Adipocyte (in vitro differentiated cells): Measurements from ENCODE around the gene S100A7A.

Source experiments
- DNase-seq: peaks from one replicate; pipeline ENCODE4 v3.0.0-alpha.2; 2015; ENCODE audit warnings: low read depth
- H3K27me3 ChIP-seq: replicated peaks from 2 replicates; pipeline ENCODE4 v1.7.0; 2013; ENCODE audit warnings: mild to moderate bottlenecking, low read length, moderate library complexity; ENCODE audit not compliant: control insufficient read depth, insufficient read depth
- H3K36me3 ChIP-seq: 2 replicates; pipeline ENCODE4 v1.7.0; 2013; ENCODE audit warnings: low read length, mild to moderate bottlenecking, moderate library complexity; ENCODE audit not compliant: control insufficient read depth, insufficient read depth, severe bottlenecking
- H3K4me1 ChIP-seq: 2 replicates; pipeline ENCODE4 v1.7.0; 2013; ENCODE audit warnings: mild to moderate bottlenecking, low read length, moderate library complexity; ENCODE audit not compliant: control insufficient read depth, insufficient read depth
- H3K4me3 ChIP-seq: 2 replicates; pipeline ENCODE4 v1.7.0; 2013; ENCODE audit warnings: mild to moderate bottlenecking, low read length, moderate library complexity
- H3K9ac ChIP-seq: 2 replicates; pipeline ENCODE4 v1.7.0; 2013; ENCODE audit warnings: mild to moderate bottlenecking, low read length, moderate library complexity
- H3K9me3 ChIP-seq: 2 replicates; pipeline ENCODE4 v1.7.0; 2013; ENCODE audit warnings: mild to moderate bottlenecking, low read length, moderate library complexity; ENCODE audit not compliant: control insufficient read depth

The S100A7A gene

DNA sequence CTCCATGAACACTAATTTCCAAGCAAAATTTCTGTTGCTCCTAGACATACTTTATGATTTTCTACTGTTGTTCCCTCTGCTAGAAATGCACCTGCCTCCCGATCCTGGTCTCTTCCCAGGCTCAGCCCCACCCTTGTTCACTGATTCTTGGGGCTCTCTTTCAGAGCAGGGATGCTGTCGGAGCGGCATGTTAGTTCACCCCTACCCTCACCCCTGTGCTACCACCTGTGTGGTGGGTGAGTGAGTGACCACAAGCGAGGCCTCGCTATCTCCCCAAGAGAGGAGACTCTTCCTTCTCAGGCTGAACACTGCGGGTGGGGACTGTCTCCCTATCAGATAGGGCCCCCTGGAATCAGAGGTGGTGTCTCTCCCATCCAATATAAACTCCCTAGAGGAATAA lies 20.5 kb upstream of the S100A7A start:
- peaks cover 1% of the 10 kb centered on the region for H3K4me1 ChIP-seq
- no peak overlapping the region for H3K9ac ChIP-seq
- H3K36me3 ChIP-seq, result no peaks in the 10 kb centered on the region
- no peak overlapping the region for H3K4me3 ChIP-seq
- no peak for DNase-seq
- peaks cover 71% of the 10 kb centered on the region for H3K27me3 ChIP-seq
- no peaks in the 10 kb centered on the region for H3K9me3 ChIP-seq

DNA sequence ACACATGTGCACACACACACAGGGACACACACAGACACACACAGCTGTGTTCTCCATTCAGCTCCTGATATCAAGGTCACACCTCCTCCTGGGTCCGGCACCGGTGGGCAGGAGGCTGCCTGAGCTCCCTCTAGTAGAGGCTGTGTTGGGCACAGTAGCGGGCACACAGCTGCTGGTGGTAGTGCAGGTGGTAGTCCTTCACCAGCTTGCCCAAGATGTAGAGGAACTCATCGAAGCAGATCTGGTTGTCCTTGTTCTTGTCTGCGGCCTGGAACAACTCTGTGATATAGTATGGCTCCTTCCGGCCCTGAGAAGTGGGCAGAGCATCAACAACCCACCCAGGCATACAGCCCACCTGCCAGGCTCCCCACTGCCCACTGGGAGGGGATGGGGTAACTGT lies 19.9 kb upstream of the S100A7A start:
- peaks cover 67% of the 10 kb centered on the region for H3K27me3 ChIP-seq
- no peaks in the 10 kb centered on the region for H3K4me1 ChIP-seq
- no peak for DNase-seq
- H3K9ac ChIP-seq, result no peak overlapping the region
- H3K4me3 ChIP-seq, result no peak overlapping the region
- no peaks in the 10 kb centered on the region for H3K36me3 ChIP-seq
- no peaks in the 10 kb centered on the region for H3K9me3 ChIP-seq

DNA sequence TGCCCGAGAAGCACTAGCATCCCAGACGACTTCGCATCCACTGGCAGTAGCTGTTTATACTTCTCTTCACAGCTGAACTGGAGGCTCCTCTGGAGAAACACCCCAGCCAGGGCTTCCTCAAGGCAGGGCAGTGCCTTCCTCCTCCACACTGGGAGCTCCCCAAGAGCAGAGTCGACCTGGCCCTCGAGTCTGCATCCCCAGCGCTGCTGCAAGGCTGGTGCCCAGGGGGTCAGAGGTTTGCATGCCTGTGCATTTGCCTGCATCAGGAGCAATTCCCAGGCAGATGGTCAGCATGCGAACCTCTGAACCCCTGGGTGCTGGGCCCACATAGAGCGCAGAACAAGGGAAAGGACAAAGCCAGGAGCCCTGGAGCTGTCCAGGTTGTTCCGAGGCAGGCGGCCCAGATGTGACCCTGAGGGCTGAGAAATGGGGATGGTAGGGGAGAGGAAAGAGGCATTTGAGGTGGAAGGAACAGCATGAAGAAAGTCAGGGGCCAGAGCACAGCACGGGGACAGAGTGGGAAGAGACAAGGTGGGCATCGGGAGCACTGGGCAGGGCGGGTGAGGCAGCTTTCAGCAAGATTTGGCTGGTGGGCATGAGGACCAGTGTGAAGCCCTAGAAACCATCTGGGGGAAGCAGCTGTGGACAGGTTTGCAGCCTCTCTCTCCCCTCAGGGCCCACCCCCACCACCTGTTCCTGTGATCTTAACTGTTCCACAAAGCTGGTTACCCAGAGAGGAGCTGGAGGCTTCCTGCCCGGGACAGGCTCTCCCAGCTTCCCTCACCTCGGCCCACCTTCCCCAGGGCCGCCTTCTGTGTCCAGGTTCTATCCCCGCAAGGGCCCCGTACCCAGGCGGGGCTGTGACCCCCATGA lies 19.0 kb upstream of the S100A7A start:
- peaks cover 60% of the 10 kb centered on the region for H3K27me3 ChIP-seq
- H3K4me3 ChIP-seq, result no peak overlapping the region
- H3K9me3 ChIP-seq, result no peaks in the 10 kb centered on the region
- no peaks in the 10 kb centered on the region for H3K36me3 ChIP-seq
- H3K9ac ChIP-seq, result no peak overlapping the region
- DNase-seq, result no peak
- no peaks in the 10 kb centered on the region for H3K4me1 ChIP-seq

DNA sequence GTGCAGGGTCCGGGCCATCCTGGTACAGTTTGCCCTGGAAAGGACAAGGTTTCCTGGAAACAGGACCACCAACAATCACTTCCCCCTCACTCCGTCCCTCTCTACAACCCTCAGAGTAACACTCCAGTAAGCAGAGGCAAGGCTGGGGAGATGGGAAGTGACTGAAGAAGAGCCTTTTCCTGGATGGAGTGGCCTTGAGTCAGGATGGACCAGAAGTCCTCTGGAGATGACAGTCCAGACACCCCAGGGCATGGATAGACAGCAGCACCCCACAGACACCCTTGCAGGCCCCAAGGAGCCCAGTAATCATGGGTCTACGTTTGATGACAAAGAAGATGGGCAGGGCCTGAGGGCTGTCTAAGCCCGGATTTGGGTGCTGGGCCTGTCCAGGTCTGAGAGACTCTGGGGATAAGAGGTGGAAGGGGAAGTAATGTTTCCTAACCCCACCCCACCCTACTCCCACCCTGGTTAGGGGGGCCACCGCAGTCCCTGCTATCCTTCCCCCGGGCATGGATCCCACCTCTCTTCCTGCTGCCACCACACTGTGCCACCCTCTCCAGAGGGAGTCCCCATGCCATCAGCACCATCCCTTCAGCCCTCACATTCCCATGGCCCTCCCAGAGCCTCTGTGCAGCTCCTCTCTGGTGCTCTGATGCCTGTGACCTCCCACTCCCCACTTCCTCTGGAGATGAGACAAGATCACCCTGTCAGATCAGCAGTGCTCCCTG lies 18.2 kb upstream of the S100A7A start:
- Histone ChIP-seq H3K4me1 (no peaks in the 10 kb centered on the region), H3K4me3 (no peak overlapping the region), H3K27me3 (peaks cover 56% of the 10 kb centered on the region), H3K9ac (no peak overlapping the region), H3K9me3 (no peaks in the 10 kb centered on the region), H3K36me3 (no peaks in the 10 kb centered on the region)
- no peak for DNase-seq

DNA sequence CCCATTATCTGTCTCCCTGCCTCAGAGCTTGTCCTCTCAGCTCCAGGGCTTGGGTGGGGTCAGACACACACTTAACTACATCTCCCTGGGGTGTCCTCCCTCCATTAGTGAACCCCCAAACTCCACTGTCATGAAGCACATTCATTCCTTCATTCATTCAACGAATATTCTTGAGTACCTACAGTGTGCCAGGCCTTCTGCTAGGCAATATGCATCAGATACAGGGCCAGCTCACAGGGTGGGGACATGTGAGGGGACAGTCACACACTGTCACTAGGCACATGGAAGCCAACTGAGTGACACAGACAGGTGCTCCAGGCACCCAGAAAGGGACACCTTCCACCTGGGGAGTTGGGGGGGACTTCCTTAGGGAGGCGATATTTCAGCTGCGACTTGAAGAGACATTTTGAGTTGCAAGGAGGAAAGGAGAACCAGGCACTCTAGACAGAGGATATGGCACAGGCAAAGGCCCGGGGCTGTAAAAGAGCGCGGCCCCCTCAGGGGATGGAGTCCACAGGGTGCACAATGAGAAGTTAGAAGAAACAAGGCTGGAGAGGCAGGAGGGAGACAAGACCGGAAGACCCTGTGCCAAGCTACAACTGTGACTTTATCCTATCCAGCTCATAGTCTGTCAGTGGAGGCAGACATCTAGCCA lies 16.8 kb upstream of the S100A7A start:
- no peak for DNase-seq
- no peaks in the 10 kb centered on the region for H3K4me1 ChIP-seq
- no peaks in the 10 kb centered on the region for H3K9me3 ChIP-seq
- H3K27me3 ChIP-seq, result peaks cover 47% of the 10 kb centered on the region
- no peak overlapping the region for H3K4me3 ChIP-seq
- no peaks in the 10 kb centered on the region for H3K36me3 ChIP-seq
- no peak overlapping the region for H3K9ac ChIP-seq

DNA sequence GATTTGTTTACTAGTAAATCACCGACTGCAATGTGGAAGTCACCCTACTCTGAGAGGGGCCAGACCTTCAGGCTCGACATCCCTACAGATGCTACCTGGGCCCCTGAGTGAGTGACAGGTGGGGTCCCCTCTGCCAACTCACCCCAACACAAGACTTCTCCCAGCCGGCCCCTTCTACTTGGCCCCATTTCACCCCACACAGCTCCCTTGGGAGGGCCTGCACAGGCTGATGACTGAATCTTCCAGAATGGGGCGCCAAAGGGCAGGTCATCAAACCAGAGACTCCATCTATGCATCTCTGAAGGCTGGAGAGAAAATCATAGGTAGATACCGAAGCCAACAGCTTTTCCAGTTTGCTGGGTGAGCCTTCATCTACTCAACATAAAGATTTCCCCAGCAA lies 16.1 kb upstream of the S100A7A start:
- DNase-seq, result no peak
- Histone ChIP-seq H3K9me3 (no peaks in the 10 kb centered on the region), H3K36me3 (no peaks in the 10 kb centered on the region), H3K27me3 (peaks cover 40% of the 10 kb centered on the region), H3K4me3 (no peak overlapping the region), H3K4me1 (no peaks in the 10 kb centered on the region), H3K9ac (no peak overlapping the region)

DNA sequence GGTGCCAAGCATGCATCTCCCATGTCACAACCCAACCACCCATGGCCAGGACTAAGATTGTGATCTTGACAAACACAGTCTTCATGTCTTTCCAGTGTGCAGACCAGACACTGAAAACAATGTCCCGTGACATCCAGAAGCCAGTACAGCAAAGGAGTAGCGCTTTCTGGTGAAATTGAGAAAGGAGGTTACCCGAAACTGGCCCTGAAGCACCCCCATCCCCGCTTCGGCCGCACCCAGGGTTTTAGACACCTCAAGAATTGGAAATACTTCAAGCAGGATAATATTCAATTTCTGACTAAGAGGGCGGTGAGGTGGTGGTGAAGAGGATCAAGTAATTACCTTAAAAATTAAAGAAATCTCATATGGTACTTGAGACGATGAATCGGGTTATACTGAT lies 14.9 kb upstream of the S100A7A start:
- peaks cover 32% of the 10 kb centered on the region for H3K27me3 ChIP-seq
- no peak overlapping the region for H3K4me3 ChIP-seq
- no peaks in the 10 kb centered on the region for H3K36me3 ChIP-seq
- no peak for DNase-seq
- H3K9me3 ChIP-seq, result no peaks in the 10 kb centered on the region
- H3K4me1 ChIP-seq, result no peaks in the 10 kb centered on the region
- H3K9ac ChIP-seq, result no peak overlapping the region

DNA sequence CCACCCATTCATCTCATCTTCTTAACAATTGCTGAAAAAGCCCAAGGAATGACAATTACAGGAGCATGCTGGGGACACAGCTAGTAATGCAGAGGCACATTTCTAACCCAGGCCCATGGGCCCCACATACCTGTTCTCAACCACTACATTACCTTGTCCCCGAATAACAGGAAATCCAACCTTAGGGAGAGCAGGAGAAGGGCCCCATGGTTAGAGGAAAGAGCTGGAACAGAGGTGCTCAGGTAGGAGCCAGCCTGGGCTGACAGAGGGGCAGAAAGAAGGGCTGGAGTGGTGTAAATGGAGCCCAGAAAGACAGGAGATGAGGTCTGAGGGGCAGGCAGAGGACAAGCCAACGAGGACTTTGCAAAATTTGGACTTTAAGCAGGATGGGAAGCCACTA lies 14.1 kb upstream of the S100A7A start:
- H3K4me3 ChIP-seq, result no peak overlapping the region
- no peak for DNase-seq
- H3K9ac ChIP-seq, result no peak overlapping the region
- no peaks in the 10 kb centered on the region for H3K4me1 ChIP-seq
- H3K27me3 ChIP-seq, result peaks cover 26% of the 10 kb centered on the region
- H3K36me3 ChIP-seq, result no peaks in the 10 kb centered on the region
- no peaks in the 10 kb centered on the region for H3K9me3 ChIP-seq

DNA sequence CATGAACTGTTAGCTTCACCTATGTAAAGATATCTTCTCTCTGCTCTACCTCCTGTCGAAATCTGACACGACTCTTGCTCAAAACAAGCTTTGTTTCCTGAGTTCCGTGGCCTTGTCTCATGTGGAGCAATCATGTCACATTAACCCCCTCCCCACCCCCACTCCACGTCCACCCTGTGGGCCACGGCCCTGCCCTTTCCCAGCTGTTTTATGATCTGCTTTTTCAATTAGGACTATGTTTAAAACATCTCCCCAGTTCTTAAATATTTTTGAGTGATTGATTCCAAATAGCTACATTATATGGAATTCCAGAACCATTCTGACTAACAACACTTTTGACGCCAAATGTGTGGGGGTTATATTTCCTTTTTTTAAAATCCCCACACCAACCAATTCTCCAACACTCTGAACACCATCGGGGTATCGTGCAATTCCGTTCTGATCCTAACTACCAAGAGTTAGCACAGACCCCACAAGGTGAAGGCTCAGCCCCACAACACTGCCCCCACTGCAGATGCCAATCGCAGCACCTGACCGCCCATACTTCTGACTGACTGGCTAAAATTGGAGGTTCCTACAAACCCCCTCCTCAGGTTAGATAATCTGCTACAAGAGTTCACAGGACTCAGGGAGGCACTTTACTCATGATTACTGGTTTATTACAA lies 12.8 kb upstream of the S100A7A start:
- Histone ChIP-seq H3K4me3 (no peak overlapping the region), H3K9me3 (no peaks in the 10 kb centered on the region), H3K4me1 (no peaks in the 10 kb centered on the region), H3K36me3 (no peaks in the 10 kb centered on the region), H3K9ac (no peak overlapping the region), H3K27me3 (peaks cover 21% of the 10 kb centered on the region)
- DNase-seq, result no peak

DNA sequence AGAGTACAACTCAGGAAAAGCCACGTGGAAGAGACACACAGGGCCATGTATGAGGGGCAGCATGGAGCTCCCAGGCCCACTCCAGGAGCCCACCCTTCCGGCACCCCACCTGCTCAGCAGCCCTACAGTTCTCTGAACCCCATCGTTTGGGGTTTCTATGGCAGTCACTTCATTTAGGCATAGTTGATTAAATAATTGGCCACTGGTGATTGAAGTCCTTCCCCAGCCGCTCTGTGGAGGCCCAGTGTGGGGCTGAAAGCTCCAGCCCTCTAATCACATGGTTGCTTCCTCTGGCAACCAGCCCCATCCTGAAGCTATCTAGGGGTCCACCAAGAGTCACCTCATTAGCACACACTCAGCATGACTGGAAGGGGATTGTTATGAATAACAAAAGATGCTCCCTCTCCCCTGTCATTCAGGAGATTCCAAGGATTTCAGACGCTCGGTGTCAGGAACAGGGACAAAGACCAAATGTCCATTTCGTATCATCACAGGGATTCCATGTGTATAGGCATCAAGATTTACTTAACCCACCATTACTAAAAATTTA lies 12.2 kb upstream of the S100A7A start:
- Histone ChIP-seq H3K36me3 (no peaks in the 10 kb centered on the region), H3K4me1 (no peaks in the 10 kb centered on the region), H3K4me3 (no peak overlapping the region), H3K9me3 (peaks cover 1% of the 10 kb centered on the region), H3K9ac (no peak overlapping the region), H3K27me3 (peaks cover 15% of the 10 kb centered on the region)
- DNase-seq, result no peak

DNA sequence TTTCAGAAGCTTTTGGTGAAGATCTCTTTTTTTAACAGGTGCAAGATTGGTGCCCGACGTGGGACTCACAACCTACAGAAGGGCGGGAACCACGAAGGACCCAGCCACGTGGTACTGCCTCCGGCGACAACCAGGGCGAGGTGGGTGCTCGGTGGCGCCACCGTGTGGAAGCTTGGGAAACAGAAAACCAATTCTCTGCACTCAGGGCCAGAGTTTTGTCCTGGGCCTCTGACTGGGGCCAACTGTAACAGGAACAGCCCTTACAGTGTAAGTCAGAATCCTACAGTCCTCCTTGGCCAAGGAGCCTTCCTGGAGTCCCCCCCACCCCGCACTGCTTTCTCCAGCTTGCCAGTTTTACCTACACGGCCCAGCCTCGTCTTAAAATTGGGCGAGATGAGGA lies 11.6 kb upstream of the S100A7A start:
- Histone ChIP-seq H3K27me3 (peaks cover 12% of the 10 kb centered on the region), H3K4me3 (no peak overlapping the region), H3K36me3 (no peaks in the 10 kb centered on the region), H3K4me1 (no peaks in the 10 kb centered on the region), H3K9ac (no peak overlapping the region), H3K9me3 (peaks cover 3% of the 10 kb centered on the region)
- no peak for DNase-seq
